ENCODE results near the gene SLC46A3. TPM values are rescaled to one million over a fixed set of nuclear protein-coding genes. Genes with fewer than 3 reads are reported as not detected.
A peak's percentile ranks its signal among the peaks of the same experiment; 100 is the strongest.

The SLC46A3 gene
- total and polyA plus RNA-seq, 2 of the 13 experiments (the other 11 are each of a cell fraction or from before 2014, with no cell fraction given) = not detected

DNA sequence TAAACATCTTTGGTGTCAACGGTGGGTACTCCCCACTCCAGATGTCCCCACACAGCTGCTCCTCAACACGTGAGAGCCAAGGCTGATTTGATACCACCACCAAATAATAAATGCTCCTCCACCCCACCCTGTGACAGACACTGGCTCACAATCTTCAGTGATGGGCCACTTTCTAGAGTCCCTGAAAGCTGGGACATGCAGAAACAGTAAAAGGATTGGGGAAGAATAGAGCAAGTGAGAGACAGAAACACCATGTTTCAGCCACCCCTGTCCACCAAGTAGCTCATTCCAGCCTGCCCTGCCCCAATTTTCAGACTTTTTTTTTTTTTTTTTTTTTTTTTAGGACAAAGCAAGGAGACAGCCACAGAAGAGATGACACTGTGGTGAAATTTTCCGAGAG lies 1.6 kb downstream of the SLC46A3 start (continued):
- TF ChIP-seq REPIN1 (CRISPR knock-in tag; IDR thresholded peaks at IDR 0.05; ENCODE audit: borderline replicate concordance, low read depth) = no peak

DNA sequence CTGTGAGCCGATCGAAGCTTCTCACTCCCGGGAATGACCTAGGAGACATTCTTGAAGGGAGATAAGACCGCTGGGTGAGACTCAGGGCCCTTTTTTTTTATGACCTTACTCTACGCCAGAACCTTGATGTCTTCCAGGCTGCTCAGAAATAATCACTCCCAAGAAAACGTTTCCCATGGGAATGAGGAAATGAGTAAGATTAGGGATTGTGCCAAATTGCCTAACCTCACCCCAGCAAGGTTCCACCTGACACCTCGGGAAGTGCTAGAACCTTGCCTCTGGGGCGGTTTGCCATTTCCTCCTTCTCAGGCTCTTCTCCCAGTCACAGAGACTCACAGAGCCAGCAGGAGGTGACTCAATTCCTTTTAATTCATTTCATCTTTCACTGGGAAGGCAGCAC lies 2.3 kb downstream of the SLC46A3 start:
- 18% methylated on average over 8 of the region's 8 CpGs for whole genome bisulfite sequencing (ENCODE audit: low lambda C conversion rate)
- no peak for DNase-seq (ENCODE audit: low spot score)

More for the DNA sequence above, 2.3 kb downstream of the SLC46A3 start:
- intact Hi-C loops (cut with micrococcal nuclease; ENCODE audit: unreplicated experiment) (no loop called here), in situ Hi-C loops (cut with HindIII; ENCODE audit: extremely low pct_ligation_motif_present, low pct_unique_long_range_greater_than_20kb) (no loop called here)
- POLR2A ChIA-PET = no interaction called here
- Histone ChIP-seq H3K36me3 (replicated peaks in 1 of 2; ENCODE audit: control insufficient read depth in 1 of 2, insufficient read depth in 2 of 2, low read length in 2 of 2) (no peaks in the 10 kb centered on the region), H3K4me2 (ENCODE audit: low read depth, low read length) (no peak overlapping the region), H3K4me1 (ENCODE audit: insufficient read depth, low read length) (no peaks in the 10 kb centered on the region), H3K4me3 (replicated peaks in 1 of 3; ENCODE audit: insufficient read depth in 1 of 3, low read depth in 2 of 3, low read length in 3 of 3) (no peak overlapping the region), H3K79me2 (ENCODE audit: insufficient read depth, low read length) (no peaks in the 10 kb centered on the region), H3K27me3 (ENCODE audit: control insufficient read depth in 1 of 2, insufficient read depth in 2 of 2, low read length in 2 of 2) (0 out of 5 replicates have a peak, but pooled peaks cover 0 to 2% of the 10 kb centered on the region in 2 experiments), H3K9ac (ENCODE audit: insufficient read depth, low read depth, low read length) (no peak overlapping the region), H3K9me3 (ENCODE audit: low read length) (no peaks in the 10 kb centered on the region), H2AFZ (ENCODE audit: low read length) (peak overlapping the region; percentile 5), H4K20me1 (ENCODE audit: insufficient read depth, low read length) (no peaks in the 10 kb centered on the region), H3K27ac (ENCODE audit: extremely low read length, insufficient read depth, low read length) (no peak overlapping the region)
- no peak for ATAC-seq
- no peak for FAIRE-seq
- TF ChIP-seq, protein P1, sequence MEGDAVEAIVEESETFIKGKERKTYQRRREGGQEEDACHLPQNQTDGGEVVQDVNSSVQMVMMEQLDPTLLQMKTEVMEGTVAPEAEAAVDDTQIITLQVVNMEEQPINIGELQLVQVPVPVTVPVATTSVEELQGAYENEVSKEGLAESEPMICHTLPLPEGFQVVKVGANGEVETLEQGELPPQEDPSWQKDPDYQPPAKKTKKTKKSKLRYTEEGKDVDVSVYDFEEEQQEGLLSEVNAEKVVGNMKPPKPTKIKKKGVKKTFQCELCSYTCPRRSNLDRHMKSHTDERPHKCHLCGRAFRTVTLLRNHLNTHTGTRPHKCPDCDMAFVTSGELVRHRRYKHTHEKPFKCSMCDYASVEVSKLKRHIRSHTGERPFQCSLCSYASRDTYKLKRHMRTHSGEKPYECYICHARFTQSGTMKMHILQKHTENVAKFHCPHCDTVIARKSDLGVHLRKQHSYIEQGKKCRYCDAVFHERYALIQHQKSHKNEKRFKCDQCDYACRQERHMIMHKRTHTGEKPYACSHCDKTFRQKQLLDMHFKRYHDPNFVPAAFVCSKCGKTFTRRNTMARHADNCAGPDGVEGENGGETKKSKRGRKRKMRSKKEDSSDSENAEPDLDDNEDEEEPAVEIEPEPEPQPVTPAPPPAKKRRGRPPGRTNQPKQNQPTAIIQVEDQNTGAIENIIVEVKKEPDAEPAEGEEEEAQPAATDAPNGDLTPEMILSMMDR (CRISPR knock-in tag; IDR thresholded peaks at IDR 0.05) = no peak
- TF ChIP-seq, protein P2, sequence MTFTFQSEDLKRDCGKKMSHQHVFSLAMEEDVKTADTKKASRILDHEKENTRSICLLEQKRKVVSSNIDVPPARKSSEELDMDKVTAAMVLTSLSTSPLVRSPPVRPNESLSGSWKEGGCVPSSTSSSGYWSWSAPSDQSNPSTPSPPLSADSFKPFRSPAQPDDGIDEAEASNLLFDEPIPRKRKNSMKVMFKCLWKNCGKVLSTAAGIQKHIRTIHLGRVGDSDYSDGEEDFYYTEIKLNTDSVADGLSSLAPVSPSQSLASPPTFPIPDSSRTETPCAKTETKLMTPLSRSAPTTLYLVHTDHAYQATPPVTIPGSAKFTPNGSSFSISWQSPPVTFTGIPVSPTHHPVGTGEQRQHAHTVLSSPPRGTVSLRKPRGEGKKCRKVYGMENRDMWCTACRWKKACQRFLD (CRISPR knock-in tag; IDR thresholded peaks at IDR 0.05; ENCODE audit: borderline replicate concordance) = no peak
- BruUV-seq (replicated peaks) = no TSS peak
- CTCF ChIA-PET (ENCODE audit: low intra/inter-chr PET ratio, low total read pairs) = no interaction called here
